ENCODE measurements around the gene CSF1. TPM values are rescaled to one million over a fixed set of nuclear protein-coding genes. Genes with fewer than 3 reads are reported as not detected.

Gene CSF1
- total and polyA plus RNA-seq, 2 of the 13 experiments (the other 11 are each of a cell fraction or from before 2014, with no cell fraction given), result 4.6 to 13.3 TPM

GRCh38 chr1:109935451-109935900 lies 24.8 kb downstream of the CSF1 start (continued):
- no peak for TF ChIP-seq MBD4 (IDR thresholded peaks at IDR 0.05; ENCODE audit: borderline replicate concordance, low read length)
- peak; percentile 25; the same call in 1 of the 2 replicates for TF ChIP-seq SP4 (CRISPR knock-in tag; IDR thresholded peaks at IDR 0.05)
- no peak for TF ChIP-seq SMAD9 (CRISPR knock-in tag; IDR thresholded peaks at IDR 0.05)
- TF ChIP-seq EP300 (IDR thresholded peaks at IDR 0.05; ENCODE audit: low read depth in 2 of 2, low read length in 2 of 2), result peak in 1 of 2 experiments; percentile 63; a peak in 2 of 4 replicates
- TF ChIP-seq EP300 (CRISPR knock-in tag; IDR thresholded peaks at IDR 0.05; ENCODE audit: borderline replicate concordance), result no peak
- TF ChIP-seq KDM6A (CRISPR knock-in tag; IDR thresholded peaks at IDR 0.05; ENCODE audit: low read depth), result peak; percentile 80
- TF ChIP-seq ZBTB38 (CRISPR knock-in tag; IDR thresholded peaks at IDR 0.05), result peak; percentile 36; the same call in 1 of the 2 replicates
- no peak for TF ChIP-seq ZNF230 (CRISPR knock-in tag; IDR thresholded peaks at IDR 0.05)
- peak; percentile 90 for TF ChIP-seq ZBTB20 (CRISPR knock-in tag; IDR thresholded peaks at IDR 0.05; ENCODE audit: borderline replicate concordance, low read depth)
- no peak; the same call in 1 of the 2 replicates for TF ChIP-seq THRA (CRISPR knock-in tag; IDR thresholded peaks at IDR 0.05; ENCODE audit: borderline replicate concordance)
- peak; percentile 54; the same call in 1 of the 2 replicates for TF ChIP-seq ZNF644 (CRISPR knock-in tag; IDR thresholded peaks at IDR 0.05; ENCODE audit: low read depth)
- no peak for TF ChIP-seq NR2C2 (CRISPR knock-in tag; IDR thresholded peaks at IDR 0.05; ENCODE audit: borderline replicate concordance)
- TF ChIP-seq, protein P1, sequence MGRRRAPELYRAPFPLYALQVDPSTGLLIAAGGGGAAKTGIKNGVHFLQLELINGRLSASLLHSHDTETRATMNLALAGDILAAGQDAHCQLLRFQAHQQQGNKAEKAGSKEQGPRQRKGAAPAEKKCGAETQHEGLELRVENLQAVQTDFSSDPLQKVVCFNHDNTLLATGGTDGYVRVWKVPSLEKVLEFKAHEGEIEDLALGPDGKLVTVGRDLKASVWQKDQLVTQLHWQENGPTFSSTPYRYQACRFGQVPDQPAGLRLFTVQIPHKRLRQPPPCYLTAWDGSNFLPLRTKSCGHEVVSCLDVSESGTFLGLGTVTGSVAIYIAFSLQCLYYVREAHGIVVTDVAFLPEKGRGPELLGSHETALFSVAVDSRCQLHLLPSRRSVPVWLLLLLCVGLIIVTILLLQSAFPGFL (CRISPR knock-in tag; IDR thresholded peaks at IDR 0.05), result no peak
- TF ChIP-seq ZBTB7B (CRISPR knock-in tag; IDR thresholded peaks at IDR 0.05), result peak; percentile 65; the same call in 1 of the 2 replicates
- TF ChIP-seq HMG20B (CRISPR knock-in tag; conservative IDR thresholded peaks at IDR 0.05), result 0 out of 2 replicates have a peak, but pooled peaks have one; percentile 17
- TF ChIP-seq HOXA5 (CRISPR knock-in tag; IDR thresholded peaks at IDR 0.05), result no peak
- TF ChIP-seq NONO (IDR thresholded peaks at IDR 0.05), result no peak
- TF ChIP-seq NONO (CRISPR knock-in tag; conservative IDR thresholded peaks at IDR 0.05), result no peak; the same call in 1 of the 2 replicates
- TF ChIP-seq MAX (IDR thresholded peaks at IDR 0.05), result peak; percentile 70
- 0 out of 2 replicates have a peak, but pooled peaks have one; percentile 38 for TF ChIP-seq ZNF235 (CRISPR knock-in tag; IDR thresholded peaks at IDR 0.05; ENCODE audit: borderline replicate concordance)
- TF ChIP-seq ZNF629 (CRISPR knock-in tag; conservative IDR thresholded peaks at IDR 0.05), result no peak
- TF ChIP-seq ZNF788 (CRISPR knock-in tag; IDR thresholded peaks at IDR 0.05; ENCODE audit: borderline replicate concordance), result no peak
- 0 out of 2 replicates have a peak, but pooled peaks have one; percentile 59 for TF ChIP-seq KDM3A (CRISPR knock-in tag; IDR thresholded peaks at IDR 0.05; ENCODE audit: low read depth)
- TF ChIP-seq, protein P2, sequence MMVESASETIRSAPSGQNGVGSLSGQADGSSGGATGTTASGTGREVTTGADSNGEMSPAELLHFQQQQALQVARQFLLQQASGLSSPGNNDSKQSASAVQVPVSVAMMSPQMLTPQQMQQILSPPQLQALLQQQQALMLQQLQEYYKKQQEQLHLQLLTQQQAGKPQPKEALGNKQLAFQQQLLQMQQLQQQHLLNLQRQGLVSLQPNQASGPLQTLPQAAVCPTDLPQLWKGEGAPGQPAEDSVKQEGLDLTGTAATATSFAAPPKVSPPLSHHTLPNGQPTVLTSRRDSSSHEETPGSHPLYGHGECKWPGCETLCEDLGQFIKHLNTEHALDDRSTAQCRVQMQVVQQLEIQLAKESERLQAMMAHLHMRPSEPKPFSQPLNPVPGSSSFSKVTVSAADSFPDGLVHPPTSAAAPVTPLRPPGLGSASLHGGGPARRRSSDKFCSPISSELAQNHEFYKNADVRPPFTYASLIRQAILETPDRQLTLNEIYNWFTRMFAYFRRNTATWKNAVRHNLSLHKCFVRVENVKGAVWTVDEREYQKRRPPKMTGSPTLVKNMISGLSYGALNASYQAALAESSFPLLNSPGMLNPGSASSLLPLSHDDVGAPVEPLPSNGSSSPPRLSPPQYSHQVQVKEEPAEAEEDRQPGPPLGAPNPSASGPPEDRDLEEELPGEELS (CRISPR knock-in tag; IDR thresholded peaks at IDR 0.05), result peak; percentile 73
- TF ChIP-seq ZEB1 (IDR thresholded peaks at IDR 0.05; ENCODE audit: insufficient replicate concordance, low read depth), result peak; percentile 93

Measured in HepG2 (cell line).